Urinary bladder (tissue), 4 donors: Measurements from ENCODE around the gene COL26A1. TPM values are rescaled to one million over a fixed set of nuclear protein-coding genes. Genes with fewer than 3 reads are reported as not detected.
"Not testable (repeated sequence)": the region's sequence is repeated elsewhere in the genome, so short reads cannot be mapped to it uniquely, and the experiment has no call there.

Experiments
- DNase-seq: peaks from one replicate; pipeline ENCODE4 v3.0.0-alpha.2; 2015; ENCODE audit errors: extremely low spot score
- H3K27ac ChIP-seq: one replicate; pipeline ENCODE4 v1.5.1; 2013; ENCODE audit warnings: low read depth, mild to moderate bottlenecking, moderate library complexity
- H3K36me3 ChIP-seq: one replicate; pipeline ENCODE4 v1.6.1; 2013; ENCODE audit warnings: mild to moderate bottlenecking, moderate library complexity; ENCODE audit not compliant: insufficient read depth
- H3K4me1 ChIP-seq: one replicate; pipeline ENCODE4 v1.6.1; 2013; ENCODE audit warnings: mild to moderate bottlenecking, moderate library complexity; ENCODE audit not compliant: insufficient read depth
- H3K4me3 ChIP-seq: one replicate; pipeline ENCODE4 v1.5.1; 2013; ENCODE audit warnings: low read depth, low read length
- WGBS: extraction: QIAGEN DNeasy Blood & Tissue Kit; methylation state at CpG from one replicate; pipeline ENCODE4 v1.1.7; 2013; 5-methylcytosine and 5-hydroxymethylcytosine counted together
- polyA plus RNA-seq: library from polyadenylated mRNA; stranded (reverse); fragments of 200-250 nt; gene quantifications from one replicate; pipeline ENCODE4 v1.2.3, GENCODE V29; 2013
- total RNA-seq: library from RNA; depleted of rRNA; stranded (reverse); fragments of >200 nt; gene quantifications from one replicate; pipeline ENCODE4 v1.2.3, GENCODE V29; 2014
- donor health status: healthy with polysubstance abuse.
- donor health status: healthy.

The COL26A1 gene
- total and polyA plus RNA-seq, 2 donors: 0.06 to 2.9 TPM

GRCh38 chr7:101465576-101466196 lies 103.0 kb downstream of the COL26A1 start:
- DNase-seq: no peak
- Histone ChIP-seq H3K4me1 (no peaks in the 10 kb centered on the region), H3K36me3 (no peaks in the 10 kb centered on the region), H3K4me3 (no peak overlapping the region), H3K27ac (no peak overlapping the region)
- WGBS: 52% methylated on average over 9 of the region's 9 CpGs

DNA sequence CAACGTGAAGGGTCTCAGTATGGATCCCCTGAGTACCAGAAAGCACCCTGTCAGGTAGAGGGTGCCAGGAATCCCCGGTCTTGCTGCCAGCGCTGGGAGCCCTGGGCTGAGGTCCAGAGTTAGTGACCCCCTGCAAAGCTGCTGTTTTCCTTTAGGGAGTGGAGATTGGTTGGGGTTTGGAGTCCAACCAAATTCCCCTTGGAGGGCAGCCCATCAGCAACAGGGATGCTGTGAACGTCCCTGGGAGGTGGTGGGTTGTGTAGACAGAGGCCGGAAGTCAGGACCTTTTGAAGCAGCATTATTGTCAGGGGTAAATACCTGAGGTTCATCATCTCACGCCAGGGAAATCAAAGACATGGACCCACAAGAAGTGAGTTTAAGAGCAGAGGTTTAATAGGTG lies 104.2 kb downstream of the COL26A1 start:
- no peak for DNase-seq
- H3K27ac ChIP-seq: no peak overlapping the region
- 33% methylated on average over 6 of the region's 6 CpGs for WGBS
- H3K4me1 ChIP-seq: no peaks in the 10 kb centered on the region
- no peaks in the 10 kb centered on the region for H3K36me3 ChIP-seq
- H3K4me3 ChIP-seq: no peak overlapping the region

DNA sequence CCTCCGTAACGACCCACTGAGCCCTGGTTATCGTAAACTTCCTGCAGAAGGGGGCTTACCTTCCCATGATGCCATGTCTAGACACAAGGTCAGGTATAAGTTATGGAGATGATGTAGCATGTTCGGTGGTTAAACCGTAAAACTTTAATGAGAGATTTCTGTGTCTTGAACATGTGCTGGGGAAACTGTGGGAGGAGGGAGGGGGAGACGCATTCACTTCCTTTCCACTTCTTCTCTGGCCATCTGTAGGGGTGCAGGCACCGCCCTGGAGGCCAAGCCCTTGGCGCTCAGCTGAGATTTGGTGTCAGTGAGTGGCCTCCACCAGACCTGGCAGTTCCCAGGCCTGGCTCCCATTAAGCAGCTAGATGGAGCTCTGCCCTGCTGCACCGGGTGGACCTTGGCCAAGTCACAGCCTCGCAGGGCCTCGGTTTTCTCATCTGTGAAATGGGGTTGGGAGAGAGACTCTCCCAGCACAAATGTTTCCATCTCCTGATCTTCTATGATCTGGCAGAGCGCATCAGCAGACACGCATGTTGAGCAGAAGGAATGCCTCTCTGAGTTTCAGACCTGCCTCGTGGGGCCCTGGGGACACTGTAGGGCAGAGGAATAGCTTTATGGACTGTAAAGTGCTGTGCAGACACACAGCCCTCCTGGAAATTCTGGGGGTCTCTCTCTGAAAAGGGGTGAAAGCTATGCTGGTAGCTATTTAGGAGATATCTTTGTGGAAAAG lies 106.0 kb downstream of the COL26A1 start:
- 70% methylated on average over 14 of the region's 14 CpGs for WGBS
- no peak overlapping the region for H3K27ac ChIP-seq
- no peak for DNase-seq
- H3K4me1 ChIP-seq: no peaks in the 10 kb centered on the region
- no peaks in the 10 kb centered on the region for H3K36me3 ChIP-seq
- no peak overlapping the region for H3K4me3 ChIP-seq

GRCh38 chr7:101470668-101471487 lies 108.2 kb downstream of the COL26A1 start:
- no peaks in the 10 kb centered on the region for H3K4me1 ChIP-seq
- no peak for DNase-seq
- 63% methylated on average over 9 of the region's 9 CpGs for WGBS
- no peak overlapping the region for H3K4me3 ChIP-seq
- H3K36me3 ChIP-seq: no peaks in the 10 kb centered on the region
- H3K27ac ChIP-seq: no peak overlapping the region

DNA sequence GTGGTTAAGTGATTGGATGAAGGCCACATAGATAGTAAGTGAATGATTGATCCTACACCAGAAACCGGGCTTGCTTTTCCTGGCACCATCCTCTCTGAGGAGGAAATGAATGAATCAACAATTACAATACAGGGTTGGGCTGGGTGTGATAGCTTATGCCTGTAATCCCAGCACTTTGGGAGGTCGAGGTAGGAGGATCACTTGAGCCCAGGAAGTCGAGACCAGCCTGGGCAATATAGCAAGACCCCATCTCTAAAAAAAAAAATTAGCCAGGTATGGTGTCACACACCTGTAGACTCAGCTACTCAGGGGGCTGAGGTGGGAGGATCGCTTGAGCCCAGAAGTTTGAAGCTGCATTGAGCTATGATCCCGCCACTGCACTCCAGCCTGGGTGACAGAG lies 111.5 kb downstream of the COL26A1 start:
- H3K4me3 ChIP-seq: no peak overlapping the region
- WGBS: 46% methylated on average over 5 of the region's 5 CpGs
- no peak overlapping the region for H3K27ac ChIP-seq
- H3K36me3 ChIP-seq: no peaks in the 10 kb centered on the region
- DNase-seq: no peak
- no peaks in the 10 kb centered on the region for H3K4me1 ChIP-seq

GRCh38 chr7:101475691-101476090 lies 113.0 kb downstream of the COL26A1 start:
- not testable (repeated sequence) for H3K4me3 ChIP-seq, H3K4me1 ChIP-seq, H3K36me3 ChIP-seq, DNase-seq, H3K27ac ChIP-seq
- WGBS: 94% methylated on average over 2 of the region's 2 CpGs

DNA sequence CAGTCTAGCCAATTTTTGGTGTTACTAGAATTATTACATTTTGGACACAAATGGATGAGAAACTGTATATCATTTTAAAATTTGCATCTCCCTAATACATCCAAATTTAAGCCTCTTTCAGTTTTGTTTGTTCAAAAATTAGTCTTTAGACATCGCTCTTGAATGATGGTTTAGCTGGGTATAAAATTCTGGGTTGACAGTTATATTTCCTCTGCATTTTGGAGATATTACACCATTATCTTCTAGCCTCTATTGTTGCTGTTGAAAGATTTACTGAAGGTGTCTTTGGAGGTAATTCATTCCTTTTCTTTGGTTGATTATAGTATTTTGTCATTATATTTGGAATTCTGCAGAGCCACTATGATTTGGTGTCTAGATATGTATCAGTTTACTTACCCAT lies 116.5 kb downstream of the COL26A1 start:
- WGBS: 98% methylated on average over 1 of the region's 1 CpG
- H3K4me3 ChIP-seq: no peak overlapping the region
- H3K4me1 ChIP-seq: no peaks in the 10 kb centered on the region
- H3K27ac ChIP-seq: no peak overlapping the region
- DNase-seq: no peak
- H3K36me3 ChIP-seq: no peaks in the 10 kb centered on the region

GRCh38 chr7:101486056-101486432 lies 123.4 kb downstream of the COL26A1 start:
- H3K4me3 ChIP-seq, DNase-seq, H3K4me1 ChIP-seq, H3K36me3 ChIP-seq, H3K27ac ChIP-seq: not testable (repeated sequence)
- WGBS: 69% methylated on average over 7 of the region's 7 CpGs

DNA sequence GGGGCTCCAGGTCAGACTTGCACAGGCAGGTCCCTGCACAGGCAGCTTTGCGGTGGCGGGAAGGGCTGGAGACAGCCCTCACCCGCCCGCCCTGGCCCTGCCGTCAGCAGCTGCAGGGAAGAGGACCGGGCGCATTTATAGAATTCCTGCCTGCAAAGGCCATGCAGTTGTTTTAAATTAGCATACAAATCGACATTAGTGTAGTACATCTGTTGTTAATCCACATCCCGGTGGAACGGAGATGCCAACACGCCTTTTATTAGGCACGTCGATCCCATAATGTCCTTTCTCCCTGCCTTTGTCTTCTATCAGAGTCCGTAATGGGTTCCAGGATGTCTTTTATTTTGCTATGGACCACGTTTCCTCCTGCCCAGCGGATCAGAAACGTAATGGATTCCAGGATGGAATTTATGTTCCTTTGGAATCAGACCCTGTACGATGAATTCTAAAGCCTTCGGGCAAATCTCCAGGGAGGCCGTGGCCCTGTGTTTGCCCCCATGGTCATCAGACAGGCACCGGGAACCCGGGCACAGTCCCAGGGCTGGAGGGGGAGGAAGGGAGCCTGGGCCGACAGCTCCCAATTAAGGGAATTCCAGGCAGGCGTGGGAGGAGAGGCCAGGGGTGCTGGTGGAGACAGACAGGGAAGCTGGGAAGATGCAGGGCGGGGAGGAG lies 123.9 kb downstream of the COL26A1 start:
- 27% methylated on average over 25 of the region's 25 CpGs for WGBS
- Histone ChIP-seq H3K4me3 (no peak overlapping the region), H3K27ac (no peak overlapping the region), H3K36me3 (no peaks in the 10 kb centered on the region), H3K4me1 (no peaks in the 10 kb centered on the region)
- peak; percentile 39 for DNase-seq

DNA sequence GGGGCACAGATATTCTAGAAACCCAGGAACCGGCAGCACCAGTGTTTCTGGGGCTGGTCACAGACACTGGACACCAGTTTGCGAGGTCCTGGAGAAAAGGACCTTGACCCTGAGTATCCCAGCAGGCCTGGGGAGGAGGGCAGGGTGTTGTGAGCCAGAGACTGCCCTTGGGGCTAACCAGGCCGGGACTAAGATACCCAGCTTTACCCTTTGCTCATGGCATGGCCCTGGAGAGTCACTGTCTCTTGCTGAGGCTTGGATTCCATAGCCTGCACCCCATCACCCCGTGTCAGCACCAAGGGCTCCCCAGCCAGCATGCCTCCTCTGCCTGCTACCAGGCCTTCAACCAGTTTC lies 124.4 kb downstream of the COL26A1 start:
- Histone ChIP-seq H3K4me1 (no peaks in the 10 kb centered on the region), H3K4me3 (no peak overlapping the region), H3K36me3 (no peaks in the 10 kb centered on the region), H3K27ac (no peak overlapping the region)
- 76% methylated on average over 4 of the region's 4 CpGs for WGBS
- no peak for DNase-seq

GRCh38 chr7:101487753-101488152 lies 125.1 kb downstream of the COL26A1 start:
- Histone ChIP-seq H3K4me1 (no peaks in the 10 kb centered on the region), H3K36me3 (no peaks in the 10 kb centered on the region), H3K4me3 (no peak overlapping the region), H3K27ac (no peak overlapping the region)
- 95% methylated on average over 7 of the region's 7 CpGs for WGBS
- DNase-seq: no peak

GRCh38 chr7:101488826-101489572 lies 126.3 kb downstream of the COL26A1 start:
- WGBS: 45% methylated on average over 10 of the region's 10 CpGs
- no peak overlapping the region for H3K4me3 ChIP-seq
- no peaks in the 10 kb centered on the region for H3K36me3 ChIP-seq
- H3K4me1 ChIP-seq: no peaks in the 10 kb centered on the region
- no peak overlapping the region for H3K27ac ChIP-seq
- DNase-seq: peak; percentile 21

- H3K4me1 ChIP-seq, H3K4me3 ChIP-seq, H3K36me3 ChIP-seq, DNase-seq, H3K27ac ChIP-seq: not testable (repeated sequence)
- WGBS: 93% methylated on average over 9 of the region's 9 CpGs
Observed at GRCh38 chr7:101490439-101490838, 127.8 kb downstream of the COL26A1 start.
